Neural cell (in vitro differentiated cells): ENCODE data around the gene MYO7B. TPM values are rescaled to one million over a fixed set of nuclear protein-coding genes. Genes with fewer than 3 reads are reported as not detected.

ENCODE experiments used
- H2AFZ ChIP-seq: fragments of 200-600, 300-800 bp; sonication (generic), shearing (Covaris generic); 2 replicates; pipeline ENCODE4 v1.6.0; 2014; ENCODE audit warnings: low read depth, mild to moderate bottlenecking, antibody characterized with exemption, low read length, moderate library complexity
- H3F3A ChIP-seq: fragments of 200-600 bp; shearing (Covaris generic); 2 replicates; pipeline ENCODE4 v1.6.1; 2016; ENCODE audit warnings: mild to moderate bottlenecking, moderate library complexity, mixed read lengths, antibody characterized with exemption, low read length; ENCODE audit not compliant: insufficient read depth, poor library complexity, severe bottlenecking
- H3K27ac ChIP-seq: fragments of 200-600, 300-800 bp; sonication (generic), shearing (Covaris generic); 2 replicates; pipeline ENCODE4 v1.5.1; 2014; ENCODE audit warnings: mild to moderate bottlenecking, low read length, moderate library complexity
- H3K27me3 ChIP-seq: fragments of 300-800, 200-600 bp; sonication (generic), shearing (Covaris generic); 2 replicates; pipeline ENCODE4 v1.6.0; 2014; ENCODE audit warnings: mild to moderate bottlenecking, low read depth, low read length, moderate library complexity; ENCODE audit not compliant: insufficient read depth
- H3K36me3 ChIP-seq: fragments of 300-800, 200-600 bp; sonication (generic), shearing (Covaris generic); 2 replicates; pipeline ENCODE4 v1.5.1; 2014; ENCODE audit warnings: mild to moderate bottlenecking, antibody characterized with exemption, low read length, moderate library complexity; ENCODE audit not compliant: insufficient read depth
- H3K4me2 ChIP-seq: fragments of 300-800, 200-600 bp; sonication (generic), shearing (Covaris generic); 2 replicates; pipeline ENCODE4 v1.6.0; 2014; ENCODE audit warnings: mild to moderate bottlenecking, low read length
- H3K4me3 ChIP-seq: fragments of 300-800, 200-600 bp; sonication (generic), shearing (Covaris generic); 2 replicates; pipeline ENCODE4 v1.5.1; 2014; ENCODE audit warnings: mild to moderate bottlenecking, low read length, moderate library complexity
- H3K79me2 ChIP-seq: fragments of 200-600 bp; shearing (Covaris generic); replicated peaks from 2 replicates; pipeline ENCODE4 v1.6.0; 2014; ENCODE audit warnings: mild to moderate bottlenecking, low read length, moderate library complexity; ENCODE audit not compliant: insufficient read depth
- H3K9ac ChIP-seq: fragments of 300-800, 200-600 bp; sonication (generic), shearing (Covaris generic); 2 replicates; pipeline ENCODE4 v1.6.1; 2016; ENCODE audit warnings: mild to moderate bottlenecking, low read length, mixed read lengths
- H3K9me2 ChIP-seq: fragments of 200-600 bp; shearing (Covaris generic); 2 replicates; pipeline ENCODE4 v1.6.1; 2016; ENCODE audit warnings: mild to moderate bottlenecking, low read length, mixed read lengths; ENCODE audit not compliant: insufficient read depth
- H3K9me3 ChIP-seq: fragments of 200-600, 300-800 bp; sonication (generic), shearing (Covaris generic); 2 replicates; pipeline ENCODE4 v1.6.1; 2016; ENCODE audit warnings: mild to moderate bottlenecking, mixed run types, low read length, moderate library complexity, mixed read lengths
- H4K20me1 ChIP-seq: fragments of 200-600 bp; shearing (Covaris generic); 2 replicates; pipeline ENCODE4 v1.6.1; 2016; ENCODE audit warnings: mild to moderate bottlenecking, mixed run types; ENCODE audit not compliant: insufficient read depth
- EP300 ChIP-seq: fragments of 450-650 bp; conservative IDR thresholded peaks from 2 replicates; pipeline ENCODE4 v1.6.1; 2014; ENCODE audit warnings: antibody characterized with exemption, mild to moderate bottlenecking, moderate library complexity; ENCODE audit not compliant: poor library complexity, severe bottlenecking
- EZH2 ChIP-seq: fragments of 200-600, 300-800 bp; shearing (Covaris generic), sonication (generic); IDR thresholded peaks from 2 replicates; pipeline ENCODE4 v1.6.1; 2014; ENCODE audit warnings: antibody characterized with exemption, low read length, borderline replicate concordance, mild to moderate bottlenecking; ENCODE audit not compliant: insufficient read depth, poor library complexity, severe bottlenecking
- MXI1 ChIP-seq: fragments of 450-650 bp; conservative IDR thresholded peaks from 2 replicates; pipeline ENCODE4 v1.6.1; 2014; ENCODE audit warnings: antibody characterized with exemption, mild to moderate bottlenecking; ENCODE audit not compliant: poor library complexity, severe bottlenecking
- POLR2AphosphoS5 ChIP-seq: IDR thresholded peaks from 2 replicates; pipeline ENCODE4 v1.6.1; 2012
- RAD21 ChIP-seq: fragments of 450-650 bp; conservative IDR thresholded peaks from 2 replicates; pipeline ENCODE4 v1.6.1; 2014; ENCODE audit warnings: antibody characterized with exemption, mild to moderate bottlenecking, moderate library complexity
- SMC3 ChIP-seq: fragments of 450-650 bp; conservative IDR thresholded peaks from 2 replicates; pipeline ENCODE4 v1.6.1; 2014; ENCODE audit warnings: antibody characterized with exemption, mild to moderate bottlenecking, moderate library complexity; ENCODE audit not compliant: poor library complexity
- TAF1 ChIP-seq: IDR thresholded peaks from 2 replicates; pipeline ENCODE4 v1.6.1; 2012; ENCODE audit warnings: low read depth
- polyA plus RNA-seq: library from polyadenylated mRNA; depleted of rRNA; stranded (reverse); fragments of >200 nt; gene quantifications from 2 replicates; pipeline ENCODE4 v1.2.3, GENCODE V29; 2014
- TF ChIP-seq, protein P1 (sequence below): fragments of 450-650 bp; IDR thresholded peaks from 2 replicates; pipeline ENCODE4 v1.5.1; 2014; ENCODE audit warnings: antibody characterized with exemption, mild to moderate bottlenecking, moderate library complexity; ENCODE audit not compliant: poor library complexity, severe bottlenecking
- TF ChIP-seq, protein P2 (sequence below): IDR thresholded peaks from 2 replicates; pipeline ENCODE4 v1.6.1; 2012; ENCODE audit warnings: borderline replicate concordance

Gene MYO7B
- polyA plus RNA-seq, 1 donor from 2014 or later, result 0.16 TPM

DNA sequence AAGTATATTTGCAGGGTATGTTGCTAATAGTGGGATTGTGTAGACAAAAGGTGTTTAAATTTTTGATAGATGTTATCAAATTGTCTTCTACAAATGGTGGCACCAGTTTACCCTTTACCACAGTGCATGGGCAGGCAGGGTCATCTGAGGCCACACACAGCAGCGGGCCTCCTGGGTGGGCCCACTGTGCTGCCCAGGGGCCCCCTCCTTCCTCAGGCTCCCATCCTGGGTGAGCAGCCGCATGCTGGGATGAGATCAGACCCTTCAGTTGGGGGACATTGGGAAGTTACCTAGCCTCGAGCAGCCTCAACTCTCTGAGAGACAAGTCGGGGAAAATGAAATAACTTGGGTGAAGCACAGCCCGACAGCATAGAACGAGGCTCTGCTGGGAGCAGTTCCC, 9.7 kb downstream of the MYO7B start:
- Histone ChIP-seq H3K9me3 (no peaks in the 10 kb centered on the region), H3K9me2 (no peaks in the 10 kb centered on the region), H2AFZ (no peak overlapping the region), H3K9ac (no peak overlapping the region), H3K4me3 (no peak overlapping the region), H3K36me3 (no peaks in the 10 kb centered on the region), H3K79me2 (no peaks in the 10 kb centered on the region), H4K20me1 (no peaks in the 10 kb centered on the region), H3K27me3 (no peaks in the 10 kb centered on the region), H3F3A (no peaks in the 10 kb centered on the region), H3K27ac (no peak overlapping the region), H3K4me2 (no peak overlapping the region)
- TF ChIP-seq MXI1 (no peak), TAF1 (no peak), POLR2AphosphoS5 (no peak), EZH2 (no peak), EP300 (no peak), SMC3 (no peak)
- TF ChIP-seq, protein P1, sequence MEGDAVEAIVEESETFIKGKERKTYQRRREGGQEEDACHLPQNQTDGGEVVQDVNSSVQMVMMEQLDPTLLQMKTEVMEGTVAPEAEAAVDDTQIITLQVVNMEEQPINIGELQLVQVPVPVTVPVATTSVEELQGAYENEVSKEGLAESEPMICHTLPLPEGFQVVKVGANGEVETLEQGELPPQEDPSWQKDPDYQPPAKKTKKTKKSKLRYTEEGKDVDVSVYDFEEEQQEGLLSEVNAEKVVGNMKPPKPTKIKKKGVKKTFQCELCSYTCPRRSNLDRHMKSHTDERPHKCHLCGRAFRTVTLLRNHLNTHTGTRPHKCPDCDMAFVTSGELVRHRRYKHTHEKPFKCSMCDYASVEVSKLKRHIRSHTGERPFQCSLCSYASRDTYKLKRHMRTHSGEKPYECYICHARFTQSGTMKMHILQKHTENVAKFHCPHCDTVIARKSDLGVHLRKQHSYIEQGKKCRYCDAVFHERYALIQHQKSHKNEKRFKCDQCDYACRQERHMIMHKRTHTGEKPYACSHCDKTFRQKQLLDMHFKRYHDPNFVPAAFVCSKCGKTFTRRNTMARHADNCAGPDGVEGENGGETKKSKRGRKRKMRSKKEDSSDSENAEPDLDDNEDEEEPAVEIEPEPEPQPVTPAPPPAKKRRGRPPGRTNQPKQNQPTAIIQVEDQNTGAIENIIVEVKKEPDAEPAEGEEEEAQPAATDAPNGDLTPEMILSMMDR, result no peak
- TF ChIP-seq, protein P2, sequence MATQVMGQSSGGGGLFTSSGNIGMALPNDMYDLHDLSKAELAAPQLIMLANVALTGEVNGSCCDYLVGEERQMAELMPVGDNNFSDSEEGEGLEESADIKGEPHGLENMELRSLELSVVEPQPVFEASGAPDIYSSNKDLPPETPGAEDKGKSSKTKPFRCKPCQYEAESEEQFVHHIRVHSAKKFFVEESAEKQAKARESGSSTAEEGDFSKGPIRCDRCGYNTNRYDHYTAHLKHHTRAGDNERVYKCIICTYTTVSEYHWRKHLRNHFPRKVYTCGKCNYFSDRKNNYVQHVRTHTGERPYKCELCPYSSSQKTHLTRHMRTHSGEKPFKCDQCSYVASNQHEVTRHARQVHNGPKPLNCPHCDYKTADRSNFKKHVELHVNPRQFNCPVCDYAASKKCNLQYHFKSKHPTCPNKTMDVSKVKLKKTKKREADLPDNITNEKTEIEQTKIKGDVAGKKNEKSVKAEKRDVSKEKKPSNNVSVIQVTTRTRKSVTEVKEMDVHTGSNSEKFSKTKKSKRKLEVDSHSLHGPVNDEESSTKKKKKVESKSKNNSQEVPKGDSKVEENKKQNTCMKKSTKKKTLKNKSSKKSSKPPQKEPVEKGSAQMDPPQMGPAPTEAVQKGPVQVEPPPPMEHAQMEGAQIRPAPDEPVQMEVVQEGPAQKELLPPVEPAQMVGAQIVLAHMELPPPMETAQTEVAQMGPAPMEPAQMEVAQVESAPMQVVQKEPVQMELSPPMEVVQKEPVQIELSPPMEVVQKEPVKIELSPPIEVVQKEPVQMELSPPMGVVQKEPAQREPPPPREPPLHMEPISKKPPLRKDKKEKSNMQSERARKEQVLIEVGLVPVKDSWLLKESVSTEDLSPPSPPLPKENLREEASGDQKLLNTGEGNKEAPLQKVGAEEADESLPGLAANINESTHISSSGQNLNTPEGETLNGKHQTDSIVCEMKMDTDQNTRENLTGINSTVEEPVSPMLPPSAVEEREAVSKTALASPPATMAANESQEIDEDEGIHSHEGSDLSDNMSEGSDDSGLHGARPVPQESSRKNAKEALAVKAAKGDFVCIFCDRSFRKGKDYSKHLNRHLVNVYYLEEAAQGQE, result no peak

DNA sequence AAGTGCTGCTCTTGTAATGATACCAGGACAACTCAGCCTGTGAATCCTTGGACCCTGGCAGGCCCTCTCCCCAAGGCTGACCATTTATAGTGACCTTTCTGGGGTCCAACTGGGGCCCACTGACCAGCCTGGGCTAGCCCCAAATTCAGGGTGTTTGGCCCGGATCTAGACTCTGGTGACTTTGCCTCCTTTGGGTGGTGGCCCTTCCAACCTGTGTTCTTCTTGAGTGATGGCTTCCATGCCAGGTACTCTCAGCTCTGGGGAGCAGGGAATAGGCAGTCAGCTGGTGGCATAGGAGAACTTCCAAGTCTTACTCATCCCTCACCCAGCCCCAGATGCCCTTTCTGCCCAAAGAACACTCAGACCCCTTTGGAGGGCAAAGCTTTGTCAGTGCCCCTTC, 10.3 kb downstream of the MYO7B start:
- H2AFZ ChIP-seq, result no peak overlapping the region
- H3K4me3 ChIP-seq, result no peak overlapping the region
- no peaks in the 10 kb centered on the region for H3F3A ChIP-seq
- no peaks in the 10 kb centered on the region for H4K20me1 ChIP-seq
- TF ChIP-seq, protein P1, result no peak
- no peak for TF ChIP-seq SMC3
- TF ChIP-seq EP300, result no peak
- no peak for TF ChIP-seq POLR2AphosphoS5
- TF ChIP-seq, protein P2, result no peak
- TF ChIP-seq RAD21, result no peak
- TF ChIP-seq EZH2, result no peak
- no peak for TF ChIP-seq MXI1
- no peak for TF ChIP-seq TAF1
- no peak overlapping the region for H3K4me2 ChIP-seq
- H3K9me2 ChIP-seq, result no peaks in the 10 kb centered on the region
- no peaks in the 10 kb centered on the region for H3K79me2 ChIP-seq
- no peaks in the 10 kb centered on the region for H3K9me3 ChIP-seq
- no peaks in the 10 kb centered on the region for H3K27me3 ChIP-seq
- H3K27ac ChIP-seq, result no peak overlapping the region
- no peak overlapping the region for H3K9ac ChIP-seq
- no peaks in the 10 kb centered on the region for H3K36me3 ChIP-seq
